Measurements from ENCODE around the gene IFIT1.
"Not testable (repeated sequence)": the region's sequence is repeated elsewhere in the genome, so short reads cannot be mapped to it uniquely, and the experiment has no call there.

DNA sequence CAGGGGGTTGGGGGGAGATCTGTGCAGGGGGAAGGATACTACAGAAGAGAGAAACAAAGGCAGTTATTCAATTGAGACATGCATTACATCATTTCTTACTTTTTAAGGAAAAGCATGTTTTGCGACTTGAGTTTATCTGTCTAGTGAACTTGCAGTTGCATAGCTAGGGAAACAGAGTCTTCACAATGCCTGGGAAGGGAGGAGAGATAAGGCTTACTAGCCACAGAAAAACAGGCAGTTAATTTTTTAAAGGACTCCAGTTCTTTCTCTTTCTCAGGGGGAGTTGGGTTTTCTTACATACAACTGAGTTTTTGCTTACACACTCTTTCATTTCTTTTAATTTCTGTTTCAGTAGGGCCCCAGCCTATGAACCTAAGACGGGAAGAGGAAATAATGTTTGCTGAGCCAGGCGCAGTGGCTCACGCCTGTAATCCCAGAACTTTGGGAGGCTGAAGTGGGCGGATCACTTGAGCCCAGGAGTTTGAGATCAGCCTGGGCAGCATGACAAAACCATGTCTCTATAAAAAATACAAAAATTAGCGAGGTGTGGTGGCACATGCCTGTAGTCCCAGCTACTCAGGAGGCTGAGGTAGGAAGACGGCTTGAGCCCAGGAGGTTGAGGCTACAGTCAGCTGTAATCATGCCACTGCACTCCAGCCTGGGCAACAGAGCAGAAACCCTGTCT is 41.6 kb upstream of the IFIT1 start:
- TF ChIP-seq BCL11B (tag by site-specific recombination; IDR thresholded peaks at IDR 0.05; ENCODE audit: low read depth); ZNF274 (IDR thresholded peaks at IDR 0.05; ENCODE audit: low read length); ZNF274 (tag by site-specific recombination; IDR thresholded peaks at IDR 0.05; ENCODE audit: borderline replicate concordance); CTCF (tag by site-specific recombination; IDR thresholded peaks at IDR 0.05); ZNF639 (tag by site-specific recombination; IDR thresholded peaks at IDR 0.05); ZNF837 (tag by site-specific recombination; IDR thresholded peaks at IDR 0.05); ZNF24 (tag by site-specific recombination; IDR thresholded peaks at IDR 0.05); OVOL3 (tag by site-specific recombination; IDR thresholded peaks at IDR 0.05); YY1 (tag by site-specific recombination; IDR thresholded peaks at IDR 0.05): not testable (repeated sequence)
- TF ChIP-seq, protein P1, sequence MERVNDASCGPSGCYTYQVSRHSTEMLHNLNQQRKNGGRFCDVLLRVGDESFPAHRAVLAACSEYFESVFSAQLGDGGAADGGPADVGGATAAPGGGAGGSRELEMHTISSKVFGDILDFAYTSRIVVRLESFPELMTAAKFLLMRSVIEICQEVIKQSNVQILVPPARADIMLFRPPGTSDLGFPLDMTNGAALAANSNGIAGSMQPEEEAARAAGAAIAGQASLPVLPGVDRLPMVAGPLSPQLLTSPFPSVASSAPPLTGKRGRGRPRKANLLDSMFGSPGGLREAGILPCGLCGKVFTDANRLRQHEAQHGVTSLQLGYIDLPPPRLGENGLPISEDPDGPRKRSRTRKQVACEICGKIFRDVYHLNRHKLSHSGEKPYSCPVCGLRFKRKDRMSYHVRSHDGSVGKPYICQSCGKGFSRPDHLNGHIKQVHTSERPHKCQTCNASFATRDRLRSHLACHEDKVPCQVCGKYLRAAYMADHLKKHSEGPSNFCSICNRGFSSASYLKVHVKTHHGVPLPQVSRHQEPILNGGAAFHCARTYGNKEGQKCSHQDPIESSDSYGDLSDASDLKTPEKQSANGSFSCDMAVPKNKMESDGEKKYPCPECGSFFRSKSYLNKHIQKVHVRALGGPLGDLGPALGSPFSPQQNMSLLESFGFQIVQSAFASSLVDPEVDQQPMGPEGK (tag by site-specific recombination; IDR thresholded peaks at IDR 0.05): not testable (repeated sequence)

Measured in HEK293 (cell line).